ENCODE measurements around the gene ASXL2.
"Not testable (repeated sequence)": the region's sequence is repeated elsewhere in the genome, so short reads cannot be mapped to it uniquely, and the experiment has no call there.

GRCh38 chr2:25917411-25917810 is 39.1 kb upstream of the ASXL2 start:
- not testable (repeated sequence) for TF ChIP-seq FOXK2 (IDR thresholded peaks at IDR 0.05); FOXM1 (IDR thresholded peaks at IDR 0.05; ENCODE audit: borderline replicate concordance); TARDBP (IDR thresholded peaks at IDR 0.05)
